ENCODE results near the gene DMKN.
A peak's percentile ranks its signal among the peaks of the same experiment; 100 is the strongest.

Gene DMKN

DNA sequence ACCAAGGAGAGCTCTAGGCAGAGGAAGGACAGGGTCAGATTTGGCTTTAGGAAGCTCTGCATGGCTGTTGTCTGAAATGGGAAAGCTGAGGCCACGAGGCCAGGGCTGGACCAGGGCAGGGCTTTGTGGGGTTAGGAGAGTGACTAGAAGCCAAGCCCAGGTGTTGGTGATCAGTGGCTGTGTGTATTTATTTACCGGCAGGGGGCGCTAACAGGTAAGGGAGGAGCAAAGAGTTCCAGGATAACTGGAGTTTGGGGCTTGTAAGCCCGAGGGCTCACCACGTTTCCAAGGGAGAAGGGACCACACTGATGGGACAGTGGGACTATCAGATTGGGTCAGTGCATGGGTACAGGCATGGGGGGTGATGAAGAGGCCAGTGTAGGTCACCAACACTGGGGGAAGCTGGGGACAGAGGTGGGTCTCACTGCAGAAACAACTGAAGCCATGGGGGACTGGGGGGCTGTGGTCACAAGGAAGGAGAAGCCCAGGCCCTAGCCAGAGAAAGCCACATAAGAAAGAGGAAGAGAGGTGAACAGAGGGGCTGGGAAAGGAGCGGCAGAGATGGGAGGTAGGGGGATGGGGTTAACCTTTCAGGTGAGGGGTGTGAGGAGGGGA, 35.8 kb upstream of the DMKN start:
- DNase-seq (ENCODE audit: low spot score): peak; percentile 79

DNA sequence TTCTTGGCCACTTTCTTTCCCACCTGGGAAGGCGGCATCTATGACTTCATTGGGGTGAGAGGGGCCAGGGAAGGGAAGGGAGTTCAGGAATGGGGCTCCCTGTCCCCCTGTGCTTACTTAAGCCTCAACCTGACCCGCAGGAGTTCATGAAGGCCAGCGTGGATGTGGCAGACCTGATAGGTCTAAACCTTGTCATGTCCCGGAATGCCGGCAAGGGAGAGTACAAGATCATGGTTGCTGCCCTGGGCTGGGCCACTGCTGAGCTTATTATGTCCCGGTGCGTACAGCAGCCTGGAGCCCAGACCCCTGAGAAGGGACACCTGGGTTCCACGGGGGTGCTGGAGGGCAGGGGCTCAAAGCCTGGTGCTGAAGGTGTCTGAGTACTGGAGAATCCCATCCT, 33.1 kb upstream of the DMKN start:
- no peak for DNase-seq (ENCODE audit: low spot score)

DNA sequence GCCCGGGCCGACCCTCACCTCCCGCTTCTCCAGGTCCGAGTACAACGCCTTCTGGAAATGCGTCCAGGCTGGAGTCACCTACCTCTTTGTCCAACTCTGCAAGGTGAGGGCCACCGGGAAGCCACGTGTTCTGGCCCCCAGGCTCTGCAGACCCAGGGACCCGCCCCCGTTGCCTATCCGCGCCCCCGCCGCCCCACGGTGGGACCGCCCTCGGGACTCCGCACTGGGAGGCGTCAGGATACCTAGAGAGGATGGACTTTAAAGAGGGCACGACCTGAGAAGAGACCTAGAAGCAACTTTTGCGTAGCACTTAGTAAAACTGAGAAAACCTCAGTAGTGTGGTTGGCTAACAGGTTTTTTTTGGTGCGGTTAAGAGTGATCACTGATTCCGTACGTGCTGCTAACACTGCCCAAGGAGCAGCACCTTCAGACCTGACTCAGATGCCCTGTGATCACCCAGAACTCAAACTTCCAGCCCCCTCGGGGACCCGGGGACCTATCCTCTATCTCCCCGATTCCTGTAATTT, 32.5 kb upstream of the DMKN start:
- DNase-seq (ENCODE audit: low spot score): peak; percentile 70

DNA sequence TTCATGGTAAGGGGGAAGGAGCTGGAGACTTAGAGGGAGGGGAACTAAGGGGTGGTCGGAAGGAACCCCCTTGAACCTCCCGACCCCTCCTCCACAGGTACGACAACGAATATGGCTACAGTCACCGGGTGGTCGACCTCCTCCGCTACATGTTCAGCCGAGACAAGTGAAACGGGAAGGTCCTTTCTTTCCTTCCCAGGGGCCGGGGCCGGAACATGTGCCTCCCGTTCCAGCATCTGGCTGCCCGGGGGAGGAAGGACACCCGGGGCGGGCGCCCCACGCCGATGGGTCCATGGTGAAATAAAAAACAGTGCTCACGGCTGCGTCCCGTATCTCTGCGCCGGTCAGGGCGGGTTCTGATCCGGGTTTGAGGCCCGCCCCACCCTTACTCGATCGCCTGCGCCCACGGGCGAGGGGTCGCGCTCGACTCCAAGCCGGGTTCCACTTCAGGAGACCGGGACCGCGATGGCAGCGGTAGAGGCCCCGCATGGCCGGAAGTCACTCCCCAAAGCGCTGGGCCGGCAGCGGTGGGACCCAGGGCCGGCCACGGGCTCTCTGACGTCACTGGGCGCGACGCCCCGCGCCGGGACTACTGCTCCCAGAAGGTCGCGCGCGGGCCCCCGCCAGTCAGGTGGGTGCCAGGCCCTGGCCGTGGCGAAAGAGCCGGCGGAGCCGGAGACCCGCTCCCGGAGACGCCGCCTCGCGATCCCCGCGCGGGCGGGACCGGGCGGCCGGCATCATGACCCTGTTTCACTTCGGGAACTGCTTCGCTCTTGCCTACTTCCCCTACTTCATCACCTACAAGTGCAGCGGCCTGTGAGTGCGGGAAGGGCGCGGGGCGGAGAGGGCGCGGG, 31.8 kb upstream of the DMKN start, which contains the start of gene TMEM147:
TSS of gene TMEM147 (plus strand) at position 626 of the 854 bp plus-strand sequence. CDS start at position 740, 114 bp downstream.
- peak; percentile 100 for DNase-seq (ENCODE audit: low spot score)

DNA sequence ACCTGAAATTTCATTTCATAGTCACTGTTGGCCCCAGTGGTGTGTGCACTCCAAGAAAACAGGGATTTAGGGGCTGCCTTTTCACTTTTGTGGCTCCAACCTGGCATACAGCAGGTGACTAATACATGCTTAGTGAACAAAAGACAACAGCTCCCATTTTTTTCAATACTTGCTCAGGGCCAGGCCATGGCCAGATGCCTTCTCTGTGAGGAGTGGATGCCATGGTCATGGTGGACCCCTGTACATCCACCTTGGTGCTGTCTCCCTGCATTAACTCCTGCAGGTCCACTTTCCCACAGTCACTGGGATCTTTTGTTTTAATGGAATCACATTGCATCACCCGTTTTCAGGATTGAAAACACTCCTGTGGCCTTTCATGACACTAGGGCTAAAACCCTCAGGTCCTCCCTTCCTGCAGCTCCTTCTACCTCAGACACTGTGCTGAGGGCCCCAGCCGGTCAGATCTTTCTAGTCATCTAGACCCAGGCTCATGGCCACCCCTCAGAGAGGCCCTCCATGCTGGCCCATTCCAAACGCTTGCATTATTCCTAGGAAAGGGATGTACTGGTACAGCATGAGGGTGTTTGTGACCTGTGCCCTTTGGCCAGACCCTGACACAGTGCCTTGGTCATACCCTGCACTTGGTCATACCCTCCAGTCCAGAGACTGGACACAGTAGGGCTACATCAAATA, 30.8 kb upstream of the DMKN start:
- DNase-seq (ENCODE audit: low spot score): no peak

DNA sequence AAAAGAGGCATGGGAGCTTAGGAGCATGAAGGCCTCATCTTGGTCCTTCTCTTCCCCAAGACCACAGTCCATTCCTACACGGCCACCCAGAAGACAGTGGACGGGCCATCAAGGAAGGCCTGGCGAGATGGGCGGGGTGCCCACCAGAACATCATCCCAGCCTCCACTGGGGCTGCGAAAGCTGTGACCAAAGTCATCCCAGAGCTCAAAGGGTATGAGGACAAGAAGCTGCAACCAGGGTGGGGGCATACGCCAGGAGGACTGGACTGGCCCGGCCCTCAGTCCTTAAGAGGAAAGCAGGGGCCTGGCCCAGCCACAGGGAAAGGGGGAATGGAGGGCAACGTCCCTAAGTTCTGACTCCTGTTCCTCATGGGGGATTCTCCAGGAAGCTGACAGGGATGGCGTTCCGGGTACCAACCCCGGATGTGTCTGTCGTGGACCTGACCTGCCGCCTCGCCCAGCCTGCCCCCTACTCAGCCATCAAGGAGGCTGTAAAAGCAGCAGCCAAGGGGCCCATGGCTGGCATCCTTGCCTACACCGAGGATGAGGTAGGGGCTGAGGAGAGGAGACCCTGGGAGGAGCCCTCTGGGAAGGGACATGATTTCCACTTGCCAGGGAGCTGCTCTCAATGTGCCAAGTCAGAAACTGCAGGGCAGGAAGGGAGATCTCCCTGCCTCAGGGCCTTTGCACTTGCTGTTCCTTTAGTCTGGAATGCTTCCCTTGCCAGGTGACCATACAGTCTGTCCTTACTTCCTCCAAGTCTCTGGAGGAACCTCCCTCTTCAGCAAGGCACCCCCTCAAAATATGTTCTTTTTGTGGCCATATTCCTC, 30.0 kb upstream of the DMKN start:
- no peak for DNase-seq (ENCODE audit: low spot score)

DNA sequence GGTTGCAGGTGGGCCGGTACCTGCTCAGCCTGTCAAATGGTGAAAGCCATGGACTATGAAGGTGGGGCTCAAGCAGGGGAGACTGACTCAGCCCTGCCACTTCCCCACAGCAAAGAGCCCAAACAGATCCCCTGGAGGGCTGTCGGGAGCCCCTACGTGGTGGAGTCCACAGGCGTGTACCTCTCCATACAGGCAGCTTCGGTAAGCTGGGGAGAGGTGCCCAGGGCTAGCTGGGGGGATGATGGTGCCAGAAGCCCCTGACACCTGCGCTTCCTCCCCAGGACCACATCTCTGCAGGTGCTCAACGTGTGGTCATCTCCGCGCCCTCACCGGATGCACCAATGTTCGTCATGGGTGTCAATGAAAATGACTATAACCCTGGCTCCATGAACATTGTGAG, 28.8 kb upstream of the DMKN start:
- no peak for DNase-seq (ENCODE audit: low spot score)

DNA sequence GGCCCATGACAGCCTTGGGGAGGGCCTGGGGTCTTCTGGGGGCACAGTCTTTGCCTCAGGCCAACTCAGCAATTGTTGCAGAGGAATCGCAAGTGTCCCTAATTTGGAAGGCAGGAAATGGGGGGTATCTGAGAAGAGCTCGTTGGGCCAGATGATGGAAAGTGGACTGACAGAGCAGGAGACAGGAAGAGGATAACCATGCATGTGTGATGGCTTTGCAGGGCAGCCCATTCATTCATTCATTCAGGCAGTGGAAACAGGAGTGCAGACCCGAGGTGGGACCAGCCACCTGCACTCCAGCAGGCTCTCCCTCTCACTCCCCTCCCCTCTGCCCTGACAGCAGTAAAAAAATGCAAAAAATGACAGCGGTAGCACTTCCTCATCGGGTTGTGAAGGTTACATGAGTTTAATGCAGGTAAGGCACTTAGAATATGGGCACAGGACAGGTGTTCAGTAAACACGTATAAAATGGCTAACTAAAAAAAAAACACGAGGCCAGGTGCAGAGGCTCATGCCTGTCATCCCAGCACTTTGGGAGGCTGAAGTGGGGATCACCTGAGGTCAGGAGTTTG, 27.0 kb upstream of the DMKN start:
- no peak for DNase-seq (ENCODE audit: low spot score)

DNA sequence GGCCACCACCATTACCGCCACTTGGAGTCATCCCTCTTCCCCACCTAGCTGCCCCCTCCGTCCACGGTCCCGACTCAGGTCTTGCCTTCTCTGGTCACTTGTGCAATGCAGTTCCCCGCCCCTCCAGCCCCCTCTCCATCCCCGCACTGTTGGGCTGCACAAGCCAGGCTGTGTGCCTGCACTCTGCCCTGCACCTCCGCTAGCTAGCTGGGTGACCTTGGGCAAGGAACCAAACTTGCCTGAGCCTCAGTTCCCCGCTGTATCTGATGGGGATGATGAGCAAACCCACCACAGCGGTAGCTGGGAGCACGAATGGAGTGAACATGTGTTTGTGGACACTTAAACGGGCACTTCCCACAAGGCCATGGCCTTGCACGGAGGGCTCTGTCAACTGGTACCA, 26.4 kb upstream of the DMKN start:
- DNase-seq (ENCODE audit: low spot score): no peak

DNA sequence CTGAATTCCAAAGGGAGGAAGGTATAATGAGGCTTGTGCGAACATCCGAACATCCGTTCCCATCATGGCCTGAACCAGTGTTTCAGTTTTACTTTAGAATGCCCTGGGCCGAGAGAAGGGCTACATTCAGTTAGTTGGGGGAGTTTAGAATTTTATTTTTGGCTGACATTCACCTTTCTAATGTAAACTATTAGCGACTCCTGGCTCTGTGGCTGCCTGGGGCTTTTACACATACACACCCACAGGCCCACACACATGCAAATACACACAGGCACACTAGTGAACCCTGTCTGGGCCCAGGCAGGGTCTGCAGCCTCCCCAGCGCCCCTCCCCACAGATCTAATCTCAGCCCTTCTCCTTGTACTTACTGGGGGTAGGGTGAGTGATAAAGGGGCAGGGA, 25.9 kb upstream of the DMKN start:
- DNase-seq (ENCODE audit: low spot score): no peak

DNA sequence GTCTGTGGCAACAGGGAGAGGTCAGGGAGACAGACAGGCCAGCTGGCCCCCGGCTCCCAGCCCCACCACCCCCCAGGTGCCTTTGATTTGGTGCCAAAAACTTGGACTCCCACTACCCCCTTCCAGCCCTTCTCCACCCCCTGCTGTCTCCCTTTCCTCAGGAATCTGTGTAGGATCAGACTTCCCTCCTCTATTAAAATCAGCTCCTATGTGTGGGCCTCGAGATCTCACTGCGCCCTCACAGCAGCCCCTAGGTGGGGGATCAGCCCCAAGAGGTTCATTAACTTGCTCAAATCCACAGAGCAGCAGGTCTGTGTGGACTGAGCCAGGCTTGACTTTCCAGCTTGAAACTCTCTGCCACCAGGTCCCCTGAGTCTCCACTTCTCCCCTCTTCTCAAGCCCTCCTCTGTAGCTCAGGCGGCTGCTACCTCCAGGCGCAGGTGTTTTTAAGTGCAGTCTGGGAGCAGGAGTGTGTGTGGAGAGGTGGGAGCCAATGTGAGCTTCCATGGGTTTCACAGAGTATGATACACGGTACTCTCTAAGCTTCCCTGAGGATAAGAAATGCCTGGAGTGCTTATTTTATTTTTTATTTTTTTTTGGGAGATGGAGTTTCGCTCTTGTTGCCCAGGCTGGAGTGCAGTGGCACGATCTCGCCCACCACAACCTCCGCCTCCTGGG, 21.5 kb upstream of the DMKN start:
- no peak for DNase-seq (ENCODE audit: low spot score)

DNA sequence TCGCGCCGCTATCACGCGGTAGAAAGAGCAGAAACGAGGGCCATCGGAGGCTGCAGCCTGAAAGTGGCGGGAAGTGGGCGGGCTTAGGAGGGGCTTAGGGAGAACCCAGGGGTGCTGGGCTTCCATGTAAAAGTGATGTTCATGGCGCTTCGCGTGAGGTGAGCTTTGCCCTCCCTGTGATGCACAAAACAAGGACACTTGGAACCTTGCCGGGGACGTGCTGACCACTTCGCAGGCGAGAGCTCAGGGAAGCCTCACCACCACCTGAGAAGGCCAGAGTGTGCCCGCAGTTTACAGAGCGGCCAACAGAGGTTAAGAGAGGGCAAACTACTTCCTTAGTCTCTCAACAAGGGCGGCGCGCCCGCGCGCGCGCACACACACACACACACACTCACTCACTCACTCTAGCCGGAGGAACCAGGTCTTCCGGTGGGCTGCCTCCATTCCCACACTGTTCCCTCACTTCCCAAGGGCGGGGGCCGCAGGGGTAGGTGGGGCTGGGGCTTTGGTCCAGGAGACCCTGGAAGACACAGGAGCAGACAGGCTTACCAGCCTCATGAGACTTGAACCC, 20.5 kb upstream of the DMKN start:
- peak; percentile 58 for DNase-seq (ENCODE audit: low spot score)

DNA sequence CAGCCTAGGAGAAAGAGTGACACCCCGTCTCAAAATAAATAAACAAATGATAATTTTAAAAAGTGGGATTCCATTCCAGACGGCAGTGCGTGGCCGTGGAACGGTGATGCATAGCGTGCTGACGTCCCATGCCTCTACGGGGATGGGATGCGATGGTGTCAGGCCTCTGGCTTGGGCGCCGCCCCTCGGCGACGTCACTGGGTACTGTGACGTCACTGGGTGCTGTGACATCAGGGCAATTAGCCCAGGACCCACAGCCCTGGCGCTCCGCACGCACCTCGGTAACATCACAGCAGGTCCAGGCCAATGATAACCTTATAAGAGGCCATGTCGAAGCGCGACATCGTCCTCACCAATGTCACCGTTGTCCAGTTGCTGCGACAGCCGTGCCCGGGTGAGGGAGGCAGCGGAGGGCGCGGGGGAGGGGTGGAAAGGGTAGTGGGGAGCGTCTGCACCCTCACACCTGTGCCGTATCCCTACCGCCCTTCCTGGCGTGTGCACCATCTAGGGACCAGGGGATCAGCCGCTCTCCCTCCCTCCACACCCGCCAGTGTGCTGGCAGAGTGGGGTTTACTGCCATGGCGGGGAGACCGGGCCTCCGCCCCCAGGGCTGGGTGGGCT, 19.9 kb upstream of the DMKN start, which contains the start of gene GAPDHS:
TSS of gene GAPDHS (plus strand) at position 256 of the 621 bp plus-strand sequence. CDS start at position 328, 72 bp downstream.
- no peak for DNase-seq (ENCODE audit: low spot score)

DNA sequence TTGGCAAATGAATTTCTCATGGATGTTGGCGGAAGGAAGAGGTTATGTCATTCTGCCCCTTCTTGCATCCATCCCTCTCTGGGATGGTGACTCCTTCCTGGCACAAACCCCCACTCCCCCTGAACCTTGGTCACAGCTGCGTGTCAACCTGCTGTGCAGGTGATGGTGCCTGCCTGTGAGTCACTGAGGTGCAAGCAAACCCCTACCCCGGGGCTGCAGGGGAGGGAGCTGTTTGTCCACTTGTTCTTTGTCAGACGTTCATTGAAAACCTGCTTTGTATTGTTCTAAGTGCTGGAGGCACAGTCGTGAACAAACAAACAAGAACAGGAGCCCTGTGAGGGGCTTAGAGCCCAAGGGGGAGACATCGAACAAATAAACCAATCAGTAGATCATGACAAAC, 17.8 kb upstream of the DMKN start:
- DNase-seq (ENCODE audit: low spot score): no peak

DNA sequence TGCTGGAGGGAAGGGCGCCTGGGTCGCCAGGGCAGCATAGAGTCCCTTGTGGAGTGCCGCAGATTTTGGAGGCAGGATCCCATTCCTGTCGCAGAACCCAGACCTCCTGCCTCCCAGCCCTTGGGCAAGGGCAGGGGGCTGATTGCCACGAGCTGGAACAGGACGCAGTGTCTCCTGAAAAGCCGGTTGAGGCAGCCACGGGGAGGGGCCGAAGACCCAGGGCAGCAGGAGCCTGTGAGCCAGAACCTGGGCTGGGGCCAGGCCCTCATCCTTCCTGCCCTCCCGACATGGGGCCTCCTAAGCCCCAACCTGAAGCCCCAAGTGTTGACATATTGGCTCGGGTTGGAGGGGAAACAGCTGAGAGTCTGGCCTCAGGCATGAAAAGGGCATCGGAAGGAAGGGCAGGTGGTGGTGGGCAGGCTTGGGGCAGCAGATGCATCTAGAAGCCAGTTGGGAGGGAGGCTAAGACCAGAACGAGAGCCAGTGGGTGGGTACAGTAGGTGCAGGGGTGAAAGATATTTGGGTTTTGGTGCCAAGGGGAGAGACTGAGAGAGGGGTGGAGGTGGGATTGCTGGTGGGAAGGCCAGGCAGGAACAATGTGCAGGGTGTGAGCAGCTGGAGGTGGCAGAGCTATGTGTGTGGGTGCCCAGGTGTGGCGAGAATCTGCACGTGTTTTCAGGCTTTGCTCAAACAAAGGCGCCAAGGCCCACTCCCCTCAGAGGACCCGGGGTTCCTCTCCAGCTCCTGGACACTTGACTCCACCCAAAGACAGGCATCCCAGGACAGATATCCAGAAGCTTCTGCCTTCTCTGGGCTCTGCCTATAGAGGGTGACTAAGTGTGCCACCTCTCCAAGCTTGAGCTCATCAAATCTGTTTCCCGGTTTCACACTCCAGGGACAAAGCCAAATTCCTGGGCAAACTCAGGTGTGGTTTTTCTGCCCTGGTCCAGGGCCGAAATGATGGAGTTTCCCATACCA, 16.1 kb upstream of the DMKN start:
- DNase-seq (ENCODE audit: low spot score): no peak

DNA sequence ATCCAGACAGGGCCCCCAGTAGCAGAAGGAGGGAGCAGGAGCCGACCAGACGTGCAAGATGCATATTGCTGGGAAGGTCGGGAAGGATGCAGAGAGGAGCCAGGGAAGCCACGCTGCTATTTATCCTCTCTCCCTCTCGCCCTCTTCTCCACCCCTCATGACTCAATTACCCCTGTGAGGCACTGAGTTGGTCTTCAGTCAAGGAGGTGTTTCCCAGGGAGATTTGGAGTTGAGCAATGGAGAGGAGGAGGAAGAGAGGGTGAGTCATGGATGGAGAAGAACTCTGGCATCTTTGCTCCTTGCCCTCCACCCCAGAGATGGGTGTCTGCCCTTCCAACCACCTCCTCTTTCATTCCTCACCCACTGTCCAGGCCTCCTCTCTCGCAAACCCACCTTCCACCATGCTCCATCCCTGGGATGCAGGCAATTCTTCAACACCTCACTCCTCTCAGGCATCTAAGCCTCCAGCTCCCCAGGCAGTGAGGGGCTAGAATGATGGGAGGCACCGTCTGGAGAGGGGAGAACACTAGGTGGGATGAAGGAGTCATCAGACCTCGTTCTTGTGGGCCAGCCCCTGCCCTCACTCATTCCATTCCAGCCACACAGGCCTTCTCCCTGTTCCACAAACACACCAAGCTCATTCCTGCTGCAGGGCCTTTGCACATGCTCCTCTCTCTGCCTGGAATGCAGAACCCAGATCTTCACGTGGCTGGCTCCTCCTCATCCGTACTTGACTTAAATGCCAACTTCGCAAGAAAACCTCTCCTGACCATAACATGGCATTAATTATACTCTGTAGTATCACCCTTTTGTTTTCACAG, 15.0 kb upstream of the DMKN start, which contains the start of gene SBSN:
TSS of gene SBSN (minus strand) at position 94 of the 821 bp plus-strand sequence. CDS start at position 64, 30 bp downstream.
- DNase-seq (ENCODE audit: low spot score): no peak

DNA sequence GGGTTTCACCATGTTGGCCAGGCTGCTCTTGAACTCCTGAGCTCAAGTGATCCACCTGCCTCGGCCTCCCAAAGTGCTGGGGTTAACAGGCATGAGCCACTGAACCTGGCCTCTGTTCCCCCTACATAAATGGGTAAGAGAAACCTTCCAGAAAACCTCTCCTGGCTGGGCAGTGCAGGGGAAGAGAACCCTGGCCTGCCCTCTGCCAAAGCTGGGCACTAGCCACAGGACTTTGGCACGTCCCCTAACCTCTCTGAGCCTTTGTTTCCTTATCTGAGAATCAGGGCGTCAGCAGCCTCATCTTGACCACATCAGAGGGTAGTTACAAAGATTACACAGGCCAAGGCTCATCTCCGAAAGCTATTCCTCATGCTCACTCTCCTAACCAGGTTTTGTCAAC, 12.4 kb upstream of the DMKN start:
- no peak for DNase-seq (ENCODE audit: low spot score)

Measured in iPS-NIHi11 (cell line).